HG02885 (cell line): ENCODE results near the gene LAYN.

ENCODE experiments used
- ATAC-seq: cut with Tn5 transposase; IDR thresholded peaks from one replicate; pipeline ENCODE4 v1.9.1; 2021; ENCODE audit warnings: mild to moderate bottlenecking; ENCODE audit not compliant: unreplicated experiment, poor library complexity

LAYN gene

GRCh38 chr11:111540114-111540936, at the start of gene LAYN:
Gene LAYN (plus strand): TSS chr11:111540720. CDS start chr11:111540844, 124 bp downstream.
- ATAC-seq, result no peak

- no peak for ATAC-seq
These were observed 46.5 kb upstream of the LAYN start for GRCh38 chr11:111494040-111494439.

- ATAC-seq, result no peak
These were observed 41.0 kb upstream of the LAYN start for GRCh38 chr11:111499483-111499882.

GRCh38 chr11:111500481-111500880, 40.0 kb upstream of the LAYN start:
- no peak for ATAC-seq

- no peak for ATAC-seq
These were observed 37.9 kb upstream of the LAYN start for GRCh38 chr11:111502611-111503010.

- no peak for ATAC-seq
These were observed 30.2 kb upstream of the LAYN start for GRCh38 chr11:111510311-111510710.

GRCh38 chr11:111512296-111513239, 28.0 kb upstream of the LAYN start, which contains the start of gene BTG4:
Gene BTG4 (minus strand): TSS chr11:111512386. CDS start chr11:111498776, 13,610 bp downstream.
- ATAC-seq, result no peak

- no peak for ATAC-seq
These were observed 27.3 kb upstream of the LAYN start for GRCh38 chr11:111513240-111513605.

- no peak for ATAC-seq
These were observed 26.1 kb upstream of the LAYN start, which contains the start of gene HOATZ for GRCh38 chr11:111514216-111515031. Gene HOATZ (plus strand): TSS chr11:111514778. CDS start chr11:111514785, 7 bp downstream.

GRCh38 chr11:111515591-111515990, 24.9 kb upstream of the LAYN start:
- no peak for ATAC-seq

GRCh38 chr11:111518668-111519067, 21.9 kb upstream of the LAYN start:
- ATAC-seq, result no peak

- ATAC-seq, result no peak
These were observed 20.0 kb upstream of the LAYN start for GRCh38 chr11:111520560-111520959.

GRCh38 chr11:111521135-111521534, 19.4 kb upstream of the LAYN start:
- ATAC-seq, result no peak

- no peak for ATAC-seq
These were observed 18.1 kb upstream of the LAYN start for GRCh38 chr11:111522426-111522825.

GRCh38 chr11:111523343-111523742, 17.2 kb upstream of the LAYN start:
- no peak for ATAC-seq

GRCh38 chr11:111524056-111524455, 16.5 kb upstream of the LAYN start:
- ATAC-seq, result no peak

GRCh38 chr11:111525456-111525855, 15.1 kb upstream of the LAYN start:
- ATAC-seq, result no peak

- ATAC-seq, result peak; percentile 80
These were observed 14.0 kb upstream of the LAYN start for GRCh38 chr11:111526501-111526900.

- no peak for ATAC-seq
These were observed 13.2 kb upstream of the LAYN start for GRCh38 chr11:111527279-111527678.

- ATAC-seq, result no peak
These were observed 12.0 kb upstream of the LAYN start for GRCh38 chr11:111528557-111528956.
